Sigmoid colon (tissue), 3 donors: ENCODE measurements around the gene LMF1.

Experiments used
- POLR2A ChIP-seq, 2 donors: fragments of 450-650 bp; IDR thresholded peaks; one replicate each; pipeline ENCODE4 v1.6.1; 2016; ENCODE audit warnings: antibody characterized with exemption in 2 of 2, mild to moderate bottlenecking in 2 of 2, moderate library complexity in 2 of 2
- TF ChIP-seq, protein P1 (sequence below), 4 experiments: fragments of 450-650 bp in 3 of 4; fragments of 200-600 bp in 1 of 4; IDR thresholded peaks; one replicate each; pipeline ENCODE4 v1.5.1; 2016 to 2019; ENCODE audit warnings: antibody characterized with exemption in 4 of 4, mild to moderate bottlenecking in 3 of 4, moderate library complexity in 2 of 4

DNA sequence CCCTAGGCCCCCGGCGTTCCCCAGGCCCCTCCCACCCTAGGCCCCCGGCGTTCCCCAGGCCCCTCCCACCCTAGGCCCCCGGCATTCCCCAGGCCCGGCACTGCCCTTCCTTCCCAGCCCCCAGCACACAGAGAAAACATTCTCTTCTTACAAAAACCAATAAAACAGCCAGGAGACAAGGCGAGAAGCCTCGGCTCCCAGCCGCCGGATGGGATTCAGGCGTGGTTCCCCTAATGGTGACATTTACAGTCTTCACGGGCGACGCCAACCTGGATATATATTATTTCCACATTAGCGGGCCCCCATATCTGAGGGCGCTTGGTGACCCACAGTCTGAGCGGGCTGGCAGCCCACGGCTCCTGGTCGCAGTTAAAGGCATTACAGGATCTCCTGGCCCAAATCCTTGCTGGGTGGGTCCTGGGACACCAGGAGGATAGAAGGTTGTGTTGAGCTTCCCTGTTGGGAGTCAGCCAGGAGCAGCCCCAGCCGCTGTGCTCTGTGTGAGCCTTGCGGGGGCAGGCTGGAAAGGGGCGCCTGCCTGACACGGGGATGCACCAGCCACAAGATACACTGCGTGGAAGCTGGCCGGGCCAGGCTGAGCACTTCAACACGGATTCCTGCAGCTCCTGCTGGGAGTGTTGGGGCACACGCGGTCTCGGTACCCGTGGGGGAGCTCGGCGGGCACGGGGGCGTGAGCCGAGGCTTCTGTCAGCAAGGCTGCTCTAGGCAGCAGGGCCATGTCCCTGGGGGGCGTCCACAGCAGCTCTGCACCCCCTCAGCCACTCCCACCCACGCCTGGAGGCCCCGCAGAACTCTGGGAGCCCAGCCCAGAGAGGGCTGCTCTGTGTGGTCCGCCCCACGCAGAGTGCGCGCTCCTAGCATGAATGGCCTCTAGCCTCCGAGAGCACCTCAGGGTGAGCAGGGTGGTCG lies 83.7 kb downstream of the LMF1 start:
- TF ChIP-seq, protein P1, sequence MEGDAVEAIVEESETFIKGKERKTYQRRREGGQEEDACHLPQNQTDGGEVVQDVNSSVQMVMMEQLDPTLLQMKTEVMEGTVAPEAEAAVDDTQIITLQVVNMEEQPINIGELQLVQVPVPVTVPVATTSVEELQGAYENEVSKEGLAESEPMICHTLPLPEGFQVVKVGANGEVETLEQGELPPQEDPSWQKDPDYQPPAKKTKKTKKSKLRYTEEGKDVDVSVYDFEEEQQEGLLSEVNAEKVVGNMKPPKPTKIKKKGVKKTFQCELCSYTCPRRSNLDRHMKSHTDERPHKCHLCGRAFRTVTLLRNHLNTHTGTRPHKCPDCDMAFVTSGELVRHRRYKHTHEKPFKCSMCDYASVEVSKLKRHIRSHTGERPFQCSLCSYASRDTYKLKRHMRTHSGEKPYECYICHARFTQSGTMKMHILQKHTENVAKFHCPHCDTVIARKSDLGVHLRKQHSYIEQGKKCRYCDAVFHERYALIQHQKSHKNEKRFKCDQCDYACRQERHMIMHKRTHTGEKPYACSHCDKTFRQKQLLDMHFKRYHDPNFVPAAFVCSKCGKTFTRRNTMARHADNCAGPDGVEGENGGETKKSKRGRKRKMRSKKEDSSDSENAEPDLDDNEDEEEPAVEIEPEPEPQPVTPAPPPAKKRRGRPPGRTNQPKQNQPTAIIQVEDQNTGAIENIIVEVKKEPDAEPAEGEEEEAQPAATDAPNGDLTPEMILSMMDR (IDR thresholded peaks at IDR 0.05): no peak
- no peak for TF ChIP-seq POLR2A (IDR thresholded peaks at IDR 0.05)
